ENCODE data around the gene SNAPC2.
"Not testable (repeated sequence)": the region's sequence is repeated elsewhere in the genome, so short reads cannot be mapped to it uniquely, and the experiment has no call there.

SNAPC2 gene

GRCh38 chr19:7941895-7942596, 21.9 kb downstream of the SNAPC2 start:
- DNase-seq = no peak

- DNase-seq = no peak
Observed at GRCh38 chr19:7942981-7943443, 22.9 kb downstream of the SNAPC2 start.

- peak; percentile 99 for DNase-seq
Observed at GRCh38 chr19:7943444-7944176, 23.5 kb downstream of the SNAPC2 start, which contains the start of gene TIMM44. TSS of gene TIMM44 (minus strand) at chr19:7943666. CDS start at chr19:7943651, 15 bp downstream.

GRCh38 chr19:7944177-7944761, 24.1 kb downstream of the SNAPC2 start:
- peak; percentile 67 to 86 for DNase-seq

- no peak for DNase-seq
Observed at GRCh38 chr19:7947939-7948338, 27.8 kb downstream of the SNAPC2 start.

- no peak for DNase-seq
Observed at GRCh38 chr19:7953060-7953459, 32.9 kb downstream of the SNAPC2 start.

GRCh38 chr19:7953576-7953975, 33.4 kb downstream of the SNAPC2 start:
- DNase-seq = no peak

- no peak for DNase-seq
Observed at GRCh38 chr19:7955696-7956095, 35.6 kb downstream of the SNAPC2 start.

GRCh38 chr19:7959211-7959610, 39.1 kb downstream of the SNAPC2 start:
- DNase-seq = no peak

- DNase-seq = not testable (repeated sequence)
Observed at GRCh38 chr19:7961082-7961481, 40.9 kb downstream of the SNAPC2 start.

- DNase-seq = no peak
Observed at GRCh38 chr19:7961920-7962626, 41.9 kb downstream of the SNAPC2 start.

- no peak for DNase-seq
Observed at GRCh38 chr19:7962644-7963268, 42.6 kb downstream of the SNAPC2 start.

GRCh38 chr19:7963566-7963965, 43.4 kb downstream of the SNAPC2 start:
- no peak for DNase-seq

- no peak for DNase-seq
Observed at GRCh38 chr19:7965259-7965841, 45.2 kb downstream of the SNAPC2 start.

GRCh38 chr19:7965921-7966665, 46.0 kb downstream of the SNAPC2 start:
- no peak for DNase-seq

GRCh38 chr19:7968008-7968795, 48.1 kb downstream of the SNAPC2 start:
- no peak for DNase-seq

- no peak for DNase-seq
Observed at GRCh38 chr19:7968796-7969554, 48.8 kb downstream of the SNAPC2 start.

GRCh38 chr19:7969555-7969939, 49.4 kb downstream of the SNAPC2 start:
- no peak for DNase-seq

GRCh38 chr19:7970716-7971448, 50.7 kb downstream of the SNAPC2 start:
- DNase-seq = peak; percentile 17 to 18
